Breast epithelium (tissue), 3 donors: ENCODE data around the gene CCDC81.

Experiments
- CTCF ChIP-seq, 3 donors: fragments of 450-650 bp; IDR thresholded peaks; one replicate each; pipeline ENCODE4 v1.5.1; 2016 to 2017; ENCODE audit warnings: antibody characterized with exemption in 3 of 3, mild to moderate bottlenecking in 3 of 3, moderate library complexity in 3 of 3
- POLR2A ChIP-seq: fragments of 450-650 bp; IDR thresholded peaks from one replicate; pipeline ENCODE4 v1.6.1; 2016; ENCODE audit warnings: antibody characterized with exemption, mild to moderate bottlenecking, moderate library complexity
- POLR2AphosphoS5 ChIP-seq, 3 donors: sonication (generic); formaldehyde crosslinking; IDR thresholded peaks; one replicate each; pipeline ENCODE4 v1.6.1; 2017; ENCODE audit warnings: antibody characterized with exemption in 3 of 3

GRCh38 chr11:86365546-86365945 lies 9.1 kb upstream of the CCDC81 start:
- TF ChIP-seq CTCF (IDR thresholded peaks at IDR 0.05) (no peak), POLR2A (no peak), POLR2AphosphoS5 (IDR thresholded peaks at IDR 0.05) (no peak)
